Measurements from ENCODE around the gene STPG3.

Gene STPG3

GRCh38 chr9:137251194-137251461 is at the start of gene STPG3:
Gene STPG3, plus strand, starts transcription at chr9:137251286. Its CDS starts 1 bp downstream, at chr9:137251287.
- no peak for DNase-seq

DNA sequence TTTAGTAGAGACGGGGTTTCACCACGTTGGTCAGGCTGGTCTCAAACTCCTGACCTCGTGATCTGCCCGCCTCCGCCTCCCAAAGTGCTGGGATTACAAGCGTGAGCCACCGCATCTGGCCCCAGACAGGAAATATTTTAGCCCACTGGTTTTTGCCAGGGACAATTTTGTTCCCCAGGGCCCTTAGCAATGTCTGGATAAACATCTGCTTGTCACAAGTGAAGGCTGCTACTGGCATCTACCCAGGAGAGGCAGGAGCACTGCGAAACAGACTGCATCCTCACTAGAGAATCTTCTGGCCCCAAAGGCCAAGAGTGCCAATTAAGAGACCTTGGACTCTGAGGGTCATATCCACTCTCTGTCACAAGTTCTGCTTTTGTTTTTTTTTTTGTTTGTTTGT is 48.1 kb upstream of the STPG3 start:
- no peak for DNase-seq

GRCh38 chr9:137204731-137205125 is 46.4 kb upstream of the STPG3 start:
- no peak for DNase-seq

DNA sequence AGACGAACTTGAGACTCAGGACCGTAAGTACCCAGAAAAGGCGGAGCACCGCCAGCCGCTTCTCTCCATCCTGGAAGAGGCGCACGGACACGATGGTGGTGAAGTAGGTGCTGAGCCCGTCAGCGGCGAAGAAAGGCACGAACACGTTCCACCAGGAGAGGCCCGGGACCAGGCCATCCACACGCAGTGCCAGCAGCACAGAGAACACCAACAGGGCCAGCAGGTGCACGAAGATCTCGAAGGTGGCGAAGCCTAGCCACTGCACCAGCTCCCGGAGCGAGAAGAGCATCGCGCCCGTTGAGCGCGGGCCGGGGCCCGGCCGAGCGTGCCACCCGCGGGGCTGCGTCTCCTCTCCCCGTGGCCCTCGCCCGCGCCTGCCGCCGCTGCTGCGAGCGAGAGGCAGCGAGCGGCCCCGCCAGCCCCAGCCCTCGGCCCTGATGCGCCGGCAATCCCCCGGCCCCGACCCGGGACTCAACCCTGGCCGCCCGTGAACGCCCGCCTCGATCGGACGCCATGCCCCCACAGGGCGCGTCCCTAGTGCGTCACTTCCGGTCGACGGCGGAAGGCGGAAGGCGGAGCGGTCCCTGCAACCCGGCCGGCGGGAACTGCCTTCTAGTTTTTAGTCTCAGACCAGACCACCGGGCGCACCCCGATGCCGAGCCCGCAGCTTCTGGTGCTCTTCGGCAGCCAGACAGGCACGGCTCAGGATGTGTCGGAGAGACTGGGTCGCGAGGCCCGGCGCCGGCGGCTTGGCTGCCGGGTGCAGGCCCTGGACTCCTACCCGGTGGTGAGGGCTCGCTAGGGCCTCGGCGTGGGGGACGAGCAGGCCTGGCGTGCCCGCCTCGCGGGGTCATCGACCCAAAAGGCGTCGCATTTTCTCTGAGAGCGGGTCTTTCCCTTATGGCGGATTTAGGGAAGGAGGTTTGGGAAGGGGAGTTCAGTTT is 45.7 kb upstream of the STPG3 start, which contains the start of the genes NDOR1 and TMEM203:
NDOR1 (plus strand) TSS at position 575 of the 944 bp plus-strand sequence; CDS start at position 653, 78 bp downstream.
TMEM203 (minus strand) TSS at position 523 of the 944 bp plus-strand sequence; CDS start at position 289, 234 bp downstream.
- peak; percentile 65 for DNase-seq

DNA sequence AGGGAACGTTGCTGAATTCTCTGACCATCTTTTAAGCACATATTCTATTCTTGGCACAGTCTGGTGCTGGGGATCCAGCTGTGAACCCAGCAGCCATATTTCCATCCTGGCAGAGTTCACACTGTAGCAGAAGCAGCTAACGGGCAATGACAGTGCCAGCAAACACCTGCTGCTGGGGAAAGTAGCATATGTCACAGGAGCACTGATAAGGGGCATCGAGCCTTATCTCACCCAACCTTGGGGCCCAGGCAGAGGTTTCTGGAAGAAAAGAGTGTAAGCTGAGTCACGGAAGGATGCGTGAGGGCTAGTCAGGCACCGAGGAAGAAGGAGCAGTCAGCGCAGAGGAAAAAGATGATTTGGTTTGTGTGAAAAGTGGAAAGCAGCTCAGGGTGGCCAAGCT is 44.5 kb upstream of the STPG3 start:
- DNase-seq, result no peak

DNA sequence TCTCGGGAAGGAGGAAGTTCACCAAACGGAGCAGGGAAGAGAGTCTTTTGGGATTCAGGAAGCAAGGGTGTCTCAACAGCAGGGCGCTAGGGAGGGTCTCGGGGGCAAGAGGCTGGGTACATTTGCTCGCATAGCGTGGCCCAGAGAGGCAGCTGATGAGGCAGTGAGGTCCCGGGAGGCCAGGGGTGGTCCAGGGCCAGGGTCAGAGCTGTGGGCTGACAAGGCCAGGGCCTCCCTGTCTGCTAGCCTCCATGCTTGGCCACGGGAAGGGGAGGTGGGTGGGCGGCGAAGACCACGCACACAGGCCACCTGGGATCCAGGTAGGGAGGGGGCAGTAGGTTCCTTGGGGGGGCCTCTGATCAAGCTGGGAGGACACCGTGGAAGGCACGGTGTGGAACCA is 39.6 kb upstream of the STPG3 start:
- DNase-seq, result no peak

- DNase-seq, result no peak
Measured at GRCh38 chr9:137212520-137212919, 38.6 kb upstream of the STPG3 start.

- no peak for DNase-seq
Measured at GRCh38 chr9:137213160-137214060, 37.7 kb upstream of the STPG3 start.

- DNase-seq, result no peak
Measured at GRCh38 chr9:137214620-137215019, 36.5 kb upstream of the STPG3 start.

DNA sequence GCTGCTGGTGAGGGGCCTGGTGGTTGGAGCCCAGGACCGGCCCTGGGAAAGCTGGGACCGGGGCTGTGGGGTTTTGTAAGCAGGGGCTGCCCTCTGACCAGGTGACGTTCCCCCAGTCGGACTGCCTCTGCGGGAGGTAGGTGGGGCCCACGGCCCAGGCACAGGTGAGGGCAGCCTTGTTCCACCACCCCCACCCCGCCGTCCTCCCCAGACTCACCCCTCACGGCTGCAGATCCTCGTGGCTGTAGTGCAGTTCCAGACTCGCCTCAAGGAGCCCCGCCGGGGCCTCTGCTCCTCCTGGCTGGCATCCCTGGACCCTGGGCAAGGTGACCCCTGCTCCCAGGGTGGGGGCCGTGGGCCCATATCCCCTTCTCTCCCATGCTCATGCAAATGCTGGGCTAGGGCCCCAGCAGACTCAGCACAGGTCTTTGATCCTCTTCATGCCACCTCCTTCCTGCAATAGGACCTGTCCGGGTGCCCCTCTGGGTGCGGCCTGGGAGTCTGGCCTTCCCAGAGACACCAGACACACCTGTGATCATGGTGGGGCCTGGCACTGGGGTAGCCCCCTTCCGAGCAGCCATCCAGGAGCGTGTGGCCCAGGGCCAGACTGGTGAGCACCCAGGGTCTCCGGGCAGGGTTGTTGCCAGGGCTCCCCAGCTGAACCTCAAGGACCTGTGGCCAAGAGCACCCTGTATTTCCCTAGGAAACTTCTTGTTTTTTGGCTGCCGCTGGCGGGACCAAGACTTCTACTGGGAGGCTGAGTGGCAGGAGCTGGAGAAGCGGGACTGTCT is 35.7 kb upstream of the STPG3 start:
- no peak for DNase-seq

DNA sequence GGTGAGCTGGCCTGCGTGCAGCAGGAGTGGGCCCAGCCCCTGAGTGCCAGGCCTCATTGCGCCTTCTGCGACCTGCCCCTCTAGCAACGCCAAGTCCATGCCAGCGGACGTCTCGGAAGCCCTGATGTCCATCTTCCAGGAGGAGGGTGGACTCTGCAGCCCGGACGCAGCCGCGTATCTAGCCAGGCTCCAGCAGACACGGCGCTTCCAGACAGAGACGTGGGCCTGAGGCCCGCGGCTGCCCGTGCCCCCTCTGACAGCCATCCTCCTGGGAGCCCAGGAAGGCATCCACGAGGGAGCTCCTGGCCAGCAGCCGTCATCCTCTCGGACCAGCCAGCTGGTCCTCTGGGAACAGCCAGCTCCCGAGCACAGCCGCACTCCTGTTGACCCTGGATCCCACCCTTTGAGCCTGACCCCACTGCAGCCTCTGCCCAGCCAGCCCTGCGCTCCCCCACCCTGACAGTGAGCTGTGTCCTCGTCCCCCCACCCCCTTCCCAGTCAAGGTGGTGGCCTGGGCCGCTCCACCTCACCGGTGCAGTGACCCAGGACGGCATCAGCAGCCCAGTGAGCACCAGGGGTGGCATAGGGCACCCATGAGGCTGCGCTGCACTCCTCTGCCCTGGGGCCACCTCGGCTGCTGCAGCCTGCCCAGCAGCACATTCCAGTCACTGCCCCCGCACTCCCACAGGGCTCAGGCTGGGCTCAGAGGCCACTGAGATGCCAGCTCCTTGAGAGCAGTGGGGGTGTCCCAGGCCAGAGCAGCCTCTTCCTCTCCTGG is 34.7 kb upstream of the STPG3 start:
- DNase-seq, result no peak

DNA sequence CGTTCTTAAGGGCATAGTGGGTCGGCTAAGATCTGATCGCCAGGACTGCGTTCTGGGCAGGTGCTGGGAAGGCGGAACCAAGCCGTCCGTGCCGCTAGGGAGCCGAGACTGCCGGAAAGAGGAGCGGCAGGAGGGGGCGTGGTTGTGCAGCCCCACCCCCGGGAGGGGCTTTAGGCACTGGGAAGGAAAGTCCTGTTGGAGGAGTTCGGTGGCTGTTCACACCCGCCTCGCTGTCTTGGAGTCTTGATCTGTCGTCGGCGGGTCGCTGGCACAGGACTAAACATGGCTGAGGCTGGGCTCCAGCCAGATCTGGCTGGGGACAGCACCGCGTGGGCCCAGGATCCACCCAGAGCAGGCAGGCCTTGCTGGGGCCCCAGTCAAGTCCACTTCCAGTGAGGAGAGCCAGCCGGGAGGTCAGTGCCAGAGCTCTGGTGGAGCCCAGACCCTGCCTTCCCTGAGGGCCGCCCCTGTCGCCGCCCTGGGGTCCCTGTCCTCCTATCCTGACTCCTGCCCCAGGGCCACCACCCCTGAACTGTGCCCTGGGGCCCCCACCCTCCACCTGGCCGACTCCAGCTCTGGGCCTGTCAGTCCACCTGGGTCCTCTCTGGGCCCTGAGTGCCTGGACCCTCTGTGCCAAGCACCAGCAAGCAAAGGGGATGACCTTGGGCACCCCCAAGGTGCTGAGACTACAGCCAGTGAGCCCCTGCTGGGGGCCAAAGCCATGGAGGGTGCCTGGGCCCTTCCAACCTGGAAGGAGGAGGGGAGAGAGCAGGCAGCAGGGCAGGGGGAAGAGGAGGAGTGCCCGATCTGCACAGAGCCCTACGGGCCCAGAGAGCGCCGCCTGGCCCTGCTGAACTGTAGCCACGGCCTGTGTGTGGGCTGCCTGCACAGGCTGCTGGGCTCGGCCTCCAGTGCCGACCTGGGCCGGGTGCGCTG is 33.5 kb upstream of the STPG3 start:
- DNase-seq, result no peak

DNA sequence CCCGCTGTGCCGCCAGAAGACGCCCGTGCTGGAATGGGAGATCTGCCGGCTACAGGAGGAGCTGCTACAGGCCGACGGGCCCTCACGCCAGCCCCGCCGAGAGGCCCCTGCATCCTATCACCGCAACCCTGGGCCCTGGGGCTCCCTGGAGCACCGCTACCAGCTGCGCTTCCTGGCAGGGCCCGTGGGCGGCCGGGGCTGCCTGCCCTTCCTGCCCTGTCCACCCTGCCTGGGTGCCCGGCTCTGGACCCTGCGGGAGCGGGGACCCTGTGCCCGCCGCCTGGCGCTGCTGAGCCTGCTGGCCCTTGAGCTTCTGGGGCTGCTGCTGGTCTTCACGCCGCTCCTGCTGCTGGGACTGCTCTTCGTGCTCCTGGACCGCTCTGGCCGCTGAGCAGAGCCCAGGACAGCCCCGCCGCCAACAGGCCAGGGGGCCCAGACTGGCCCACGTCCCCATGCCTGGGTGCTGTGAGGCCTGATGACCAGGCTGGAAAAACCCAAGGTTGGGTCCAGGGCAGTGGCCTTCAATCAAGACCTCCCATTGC is 32.8 kb upstream of the STPG3 start:
- no peak for DNase-seq

GRCh38 chr9:137218754-137219271 is 32.3 kb upstream of the STPG3 start:
- no peak for DNase-seq

DNA sequence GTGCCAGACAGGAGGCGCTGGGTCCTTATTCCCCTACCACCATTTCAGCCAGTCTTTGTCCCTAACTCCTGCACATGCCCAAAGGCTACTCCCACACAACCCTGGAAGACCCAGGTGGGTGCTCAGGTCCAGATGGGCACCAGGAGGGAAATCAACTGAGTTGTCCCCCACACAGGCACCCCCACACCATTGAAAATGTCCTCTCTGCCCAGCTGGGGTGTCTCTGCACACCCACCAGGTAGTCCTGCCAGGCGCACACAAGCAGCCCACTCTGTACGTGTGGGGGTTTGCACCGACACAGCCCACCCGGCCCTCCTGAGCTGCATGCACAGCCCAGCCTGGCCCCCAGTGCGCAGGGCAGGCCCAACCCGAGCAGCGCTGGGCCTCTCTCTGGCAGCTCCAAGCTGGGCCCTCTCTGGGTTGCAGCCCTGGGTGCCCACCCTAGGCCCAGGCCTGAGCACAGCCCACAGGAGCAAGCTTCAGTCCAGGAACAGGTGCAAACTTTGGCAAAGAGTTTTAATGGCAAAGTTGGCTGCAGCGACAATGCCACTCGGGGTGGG is 31.2 kb upstream of the STPG3 start:
- DNase-seq, result no peak

DNA sequence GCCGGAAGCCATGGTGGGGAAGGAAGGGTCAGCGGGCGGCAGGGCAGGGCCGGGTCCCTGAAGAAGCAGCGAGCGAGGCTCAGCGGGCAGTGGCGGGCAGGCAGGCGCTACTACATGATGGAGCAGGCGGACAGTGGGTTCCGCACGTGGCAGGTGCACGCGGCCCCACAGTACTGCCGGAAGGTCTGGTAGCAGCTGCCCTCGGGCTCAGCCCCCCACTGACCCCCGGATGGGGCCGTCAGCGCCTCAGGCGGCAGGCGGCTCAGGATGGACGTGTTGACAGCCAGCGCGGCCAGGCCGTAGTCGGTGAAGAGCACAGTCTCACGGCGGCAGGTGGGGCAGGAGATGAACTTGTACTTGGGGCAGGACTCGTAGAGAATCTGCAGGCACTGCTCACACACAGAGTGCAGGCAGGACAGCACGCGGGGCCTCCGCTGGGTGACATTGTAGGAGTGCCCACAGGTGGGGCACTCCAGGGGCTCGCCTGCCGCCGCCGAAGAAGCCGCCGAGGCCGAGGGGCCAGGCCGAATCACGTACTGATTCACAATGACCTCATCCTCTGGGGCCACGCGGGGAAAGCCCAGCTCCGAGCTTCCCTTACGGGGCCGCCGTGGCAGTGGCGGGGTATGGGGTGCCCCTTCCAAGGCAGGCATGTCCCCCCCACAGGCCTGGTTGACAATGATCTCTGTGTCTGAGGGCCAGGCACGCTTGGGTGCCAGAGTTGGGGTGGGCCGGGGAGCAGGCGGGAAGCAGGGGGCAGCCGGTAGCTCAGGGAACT is 30.6 kb upstream of the STPG3 start:
- no peak for DNase-seq

GRCh38 chr9:137221095-137221505 is 30.0 kb upstream of the STPG3 start:
- DNase-seq, result no peak

DNA sequence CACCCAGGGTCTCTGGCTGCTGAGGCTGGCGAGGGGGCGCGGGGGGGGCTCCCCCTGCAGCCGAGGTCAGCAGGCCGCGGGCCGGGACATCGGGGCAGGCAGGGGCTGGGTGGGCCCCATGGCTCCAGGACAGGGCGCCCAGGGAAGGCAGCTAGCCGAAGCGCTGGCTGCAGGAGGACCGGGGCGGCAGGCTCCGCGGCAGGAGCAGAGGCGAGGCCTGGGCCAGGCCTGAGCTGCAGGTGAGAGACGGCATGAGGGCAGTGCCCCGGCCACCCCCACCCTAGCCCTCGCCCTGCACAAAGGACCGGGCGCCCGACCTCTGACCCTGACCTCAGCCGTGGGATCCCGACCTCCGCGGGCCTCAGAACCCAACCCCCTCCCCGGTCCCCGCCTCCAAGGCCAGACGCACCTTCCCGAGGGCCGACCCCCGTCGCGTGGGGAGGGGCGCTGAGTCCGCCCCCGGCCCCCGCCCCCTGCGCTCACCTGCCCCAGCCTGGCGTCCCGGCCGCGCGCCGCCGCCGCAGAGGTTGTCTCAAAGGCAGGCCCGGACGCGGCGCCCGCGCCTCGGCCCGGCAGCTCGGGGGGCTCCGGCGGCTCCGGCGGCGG is 29.5 kb upstream of the STPG3 start:
- no peak for DNase-seq

Data from NCI-H2107 (cell line).